Non-pigmented ciliary epithelial cell (primary cell): ENCODE data around the gene CHST11.

Source experiments
- DNase-seq: peaks from one replicate; pipeline ENCODE4 v3.0.0-alpha.2; 2010; ENCODE audit warnings: low read depth

Gene CHST11

DNA sequence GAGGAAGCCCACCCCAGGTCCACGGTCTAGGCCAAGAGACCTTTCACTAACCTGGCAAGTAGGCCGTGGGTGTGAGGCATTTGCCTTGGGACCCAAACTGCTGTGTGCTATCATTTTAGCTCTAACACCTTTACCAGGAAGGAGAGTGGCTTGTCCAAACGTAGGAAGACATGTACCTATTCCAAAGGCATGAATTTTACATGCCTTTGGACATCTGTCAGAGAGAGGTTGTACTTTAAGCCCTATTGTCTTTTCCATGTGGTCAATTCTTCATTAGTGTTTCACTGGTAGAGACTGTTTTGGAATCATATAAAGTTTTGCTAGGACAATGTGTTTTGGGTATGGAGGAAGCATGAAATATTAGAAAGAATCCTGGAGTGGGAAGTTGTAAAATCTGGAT, 352.5 kb downstream of the CHST11 start:
- DNase-seq: no peak

DNA sequence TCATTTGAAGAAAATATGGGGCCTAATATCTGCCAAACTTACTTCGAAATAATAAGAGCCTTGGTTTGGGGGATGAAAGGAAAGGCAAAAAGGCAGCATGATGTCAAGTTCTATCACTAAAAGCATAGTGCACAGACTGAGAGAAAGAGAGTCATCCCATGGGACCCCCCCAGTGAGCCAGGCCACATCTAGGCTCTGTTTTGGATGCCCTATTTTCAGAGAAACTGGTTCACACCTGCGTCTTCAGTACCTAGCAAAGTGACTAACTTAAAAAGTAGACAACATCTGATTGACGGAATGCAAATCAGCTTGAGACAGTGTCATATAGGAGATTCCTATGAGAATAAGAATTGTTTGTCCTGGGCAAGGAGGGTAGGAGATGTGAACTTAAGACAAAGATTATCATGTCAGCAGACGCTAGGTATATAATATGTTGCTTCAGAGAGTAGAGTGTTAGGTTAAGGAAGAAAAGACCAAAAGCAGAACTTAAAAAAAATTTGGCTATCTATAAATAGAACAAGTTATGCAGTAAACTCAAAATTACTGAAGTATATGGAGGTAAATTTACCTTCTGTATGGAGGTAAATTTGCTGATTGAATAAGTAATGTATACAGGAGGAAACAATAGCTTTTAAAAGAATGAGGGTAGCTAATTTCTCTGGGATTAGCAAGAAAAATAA, 353.1 kb downstream of the CHST11 start:
- DNase-seq: no peak
